Type B pancreatic cell (in vitro differentiated cells): ENCODE results near the gene CCDC50. TPM values are rescaled to one million over a fixed set of nuclear protein-coding genes. Genes with fewer than 3 reads are reported as not detected.

Experiments used
- DNase-seq: peaks from one replicate; pipeline ENCODE4 v3.0.0; 2021; ENCODE audit warnings: mixed read lengths; ENCODE audit not compliant: unreplicated experiment; ENCODE audit errors: extremely low spot score
- H3K27ac Mint-ChIP-seq: 2 replicates; pipeline ENCODE4 v1.8.0; 2021; ENCODE audit warnings: mild to moderate bottlenecking, mixed read lengths
- H3K27me3 Mint-ChIP-seq: 2 replicates; pipeline ENCODE4 v1.8.0; 2021; ENCODE audit warnings: mixed read lengths
- H3K36me3 Mint-ChIP-seq: 2 replicates; pipeline ENCODE4 v1.8.0; 2021; ENCODE audit warnings: mixed read lengths
- H3K4me1 Mint-ChIP-seq: one replicate; pipeline ENCODE4 v1.8.0; 2021; ENCODE audit warnings: mixed read lengths; ENCODE audit not compliant: unreplicated experiment
- H3K4me3 Mint-ChIP-seq: 2 replicates; pipeline ENCODE4 v1.8.0; 2021; ENCODE audit warnings: mild to moderate bottlenecking, mixed read lengths
- H3K9me3 Mint-ChIP-seq: 2 replicates; pipeline ENCODE4 v1.8.0; 2021; ENCODE audit warnings: mixed read lengths
- CTCF ChIP-seq: fragments of 200-600 bp; sonication (generic); conservative IDR thresholded peaks from 2 replicates; pipeline ENCODE4 v1.5.0; 2021; ENCODE audit warnings: antibody characterized with exemption, mild to moderate bottlenecking
- total RNA-seq: library from RNA; stranded (reverse); gene quantifications from 2 replicates; pipeline ENCODE4 v1.2.1, GENCODE V29; 2021; ENCODE audit warnings: low replicate concordance

The CCDC50 gene
- total RNA-seq, 1 donor from 2014 or later: 47.4 TPM

GRCh38 chr3:191329654-191330529, 698 bp downstream of the CCDC50 start, which contains the start of gene UTS2B:
UTS2B (minus strand) TSS chr3:191330526; CDS start chr3:191282189, 48,337 bp downstream.
- Mint-ChIP-seq H3K4me3 (peak within 1 kb of the TSS; percentile 95), H3K27ac (peak within 1 kb of the TSS; percentile 96), H3K27me3 (no peaks in the 10 kb centered on the region), H3K4me1 (peaks cover 36% of the 10 kb centered on the region), H3K9me3 (no peaks in the 10 kb centered on the region), H3K36me3 (no peaks in the 10 kb centered on the region)
- TF ChIP-seq CTCF: no peak
- peak; percentile 76 for DNase-seq

GRCh38 chr3:191330530-191331048, 1.4 kb downstream of the CCDC50 start:
- no peaks in the 10 kb centered on the region for H3K9me3 Mint-ChIP-seq
- no peaks in the 10 kb centered on the region for H3K27me3 Mint-ChIP-seq
- peak overlapping the region; percentile 95 for H3K4me3 Mint-ChIP-seq
- no peak for TF ChIP-seq CTCF
- H3K4me1 Mint-ChIP-seq: peaks cover 36% of the 10 kb centered on the region
- no peaks in the 10 kb centered on the region for H3K36me3 Mint-ChIP-seq
- no peak for DNase-seq
- H3K27ac Mint-ChIP-seq: peak overlapping the region; percentile 96

GRCh38 chr3:191331388-191331787, 2.2 kb downstream of the CCDC50 start:
- Mint-ChIP-seq H3K36me3 (no peaks in the 10 kb centered on the region), H3K9me3 (no peaks in the 10 kb centered on the region), H3K4me3 (peak overlapping the region; percentile 95), H3K4me1 (peaks cover 36% of the 10 kb centered on the region), H3K27ac (peak overlapping the region; percentile 96), H3K27me3 (no peaks in the 10 kb centered on the region)
- no peak for DNase-seq
- no peak for TF ChIP-seq CTCF

GRCh38 chr3:191333298-191333880, 4.2 kb downstream of the CCDC50 start:
- Mint-ChIP-seq H3K36me3 (no peaks in the 10 kb centered on the region), H3K4me3 (no peak overlapping the region), H3K4me1 (peaks cover 34% of the 10 kb centered on the region), H3K27me3 (no peaks in the 10 kb centered on the region), H3K27ac (no peak overlapping the region), H3K9me3 (no peaks in the 10 kb centered on the region)
- TF ChIP-seq CTCF: no peak
- DNase-seq: no peak

- H3K27ac Mint-ChIP-seq: no peak overlapping the region
- no peak for TF ChIP-seq CTCF
- H3K4me1 Mint-ChIP-seq: peaks cover 29% of the 10 kb centered on the region
- no peak overlapping the region for H3K4me3 Mint-ChIP-seq
- no peaks in the 10 kb centered on the region for H3K9me3 Mint-ChIP-seq
- no peaks in the 10 kb centered on the region for H3K36me3 Mint-ChIP-seq
- DNase-seq: no peak
- no peaks in the 10 kb centered on the region for H3K27me3 Mint-ChIP-seq
These were observed 5.2 kb downstream of the CCDC50 start for GRCh38 chr3:191334346-191334893.
